Choroid plexus epithelial cell (primary cell): ENCODE results near the gene CHRNA1.

Experiments
- DNase-seq: peaks from one replicate; pipeline ENCODE4 v3.0.0-alpha.2; 2010; ENCODE audit warnings: low read depth
- H3K4me3 ChIP-seq: 2 replicates; pipeline ENCODE4 v1.5.1; 2011; ENCODE audit warnings: low read depth, mild to moderate bottlenecking, control low read depth, low read length, moderate library complexity
- CTCF ChIP-seq: conservative IDR thresholded peaks from 2 replicates; pipeline ENCODE4 v1.5.1; 2011; ENCODE audit warnings: low read depth, mild to moderate bottlenecking, control low read depth, inconsistent platforms, low read length, moderate library complexity

Gene CHRNA1

GRCh38 chr2:174798801-174799200 is 34.5 kb upstream of the CHRNA1 start:
- no peak overlapping the region for H3K4me3 ChIP-seq
- DNase-seq, result no peak
- TF ChIP-seq CTCF, result no peak

- no peak overlapping the region for H3K4me3 ChIP-seq
- TF ChIP-seq CTCF, result no peak
- peak; percentile 58 for DNase-seq
Measured at GRCh38 chr2:174797781-174798276, 33.6 kb upstream of the CHRNA1 start.

- H3K4me3 ChIP-seq, result no peak overlapping the region
- no peak for DNase-seq
- TF ChIP-seq CTCF, result no peak
Measured at GRCh38 chr2:174796319-174796771, 32.1 kb upstream of the CHRNA1 start.

GRCh38 chr2:174794851-174795374 is 30.6 kb upstream of the CHRNA1 start:
- H3K4me3 ChIP-seq, result no peak overlapping the region
- TF ChIP-seq CTCF, result no peak
- DNase-seq, result peak; percentile 40

- no peak overlapping the region for H3K4me3 ChIP-seq
- DNase-seq, result peak; percentile 25
- TF ChIP-seq CTCF, result no peak
Measured at GRCh38 chr2:174792309-174793025, 28.2 kb upstream of the CHRNA1 start.

GRCh38 chr2:174791746-174792280 is 27.5 kb upstream of the CHRNA1 start:
- no peak for TF ChIP-seq CTCF
- DNase-seq, result no peak
- no peak overlapping the region for H3K4me3 ChIP-seq
